Measurements from ENCODE around the gene EIF3I. TPM values are rescaled to one million over a fixed set of nuclear protein-coding genes. Genes with fewer than 3 reads are reported as not detected.

Gene EIF3I
- polyA plus RNA-seq, 2 donors, result 134 to 189 TPM

DNA sequence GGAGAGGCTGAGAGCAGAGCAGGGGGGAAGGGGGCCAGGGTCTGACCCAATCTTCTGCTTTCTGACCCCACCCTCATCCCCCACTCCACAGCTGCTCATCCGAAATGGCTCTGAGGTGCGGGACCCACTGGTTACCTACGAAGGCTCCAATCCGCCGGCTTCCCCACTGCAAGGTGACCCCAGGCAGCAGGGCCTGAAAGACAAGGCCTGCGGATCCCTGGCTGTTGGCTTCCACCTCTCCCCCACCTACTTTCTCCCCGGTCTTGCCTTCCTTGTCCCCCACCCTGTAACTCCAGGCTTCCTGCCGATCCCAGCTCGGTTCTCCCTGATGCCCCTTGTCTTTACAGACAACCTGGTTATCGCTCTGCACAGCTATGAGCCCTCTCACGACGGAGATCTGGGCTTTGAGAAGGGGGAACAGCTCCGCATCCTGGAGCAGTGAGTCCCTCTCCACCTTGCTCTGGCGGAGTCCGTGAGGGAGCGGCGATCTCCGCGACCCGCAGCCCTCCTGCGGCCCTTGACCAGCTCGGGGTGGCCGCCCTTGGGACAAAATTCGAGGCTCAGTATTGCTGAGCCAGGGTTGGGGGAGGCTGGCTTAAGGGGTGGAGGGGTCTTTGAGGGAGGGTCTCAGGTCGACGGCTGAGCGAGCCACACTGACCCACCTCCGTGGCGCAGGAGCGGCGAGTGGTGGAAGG, 52.6 kb downstream of the EIF3I start:
- H3K27me3 ChIP-seq (ENCODE audit: control insufficient read depth in 1 of 2, insufficient read depth in 2 of 2, low read length in 2 of 2), result no peaks in the 10 kb centered on the region
- no peaks in the 10 kb centered on the region for H3K9me3 ChIP-seq (ENCODE audit: control insufficient read depth in 2 of 2, insufficient read depth in 1 of 2, low read depth in 1 of 2, low read length in 1 of 2)
- H3K4me1 ChIP-seq (ENCODE audit: control insufficient read depth in 2 of 2, insufficient read depth in 2 of 2, low read length in 1 of 2), result peaks cover 0 to 6% of the 10 kb centered on the region in 2 donors
- no peak overlapping the region for H3K27ac ChIP-seq (ENCODE audit: low read depth in 2 of 2, low read length in 1 of 2)
- WGBS, 2 donors, result 84 to 85% methylated on average over 30 to 31 of the region's 31 CpGs
- no peaks in the 10 kb centered on the region for H3K36me3 ChIP-seq (ENCODE audit: control insufficient read depth in 2 of 2, insufficient read depth in 2 of 2, low read length in 1 of 2)
- H3K4me3 ChIP-seq (ENCODE audit: low read depth in 1 of 2, low read length in 2 of 2), result no peak overlapping the region

DNA sequence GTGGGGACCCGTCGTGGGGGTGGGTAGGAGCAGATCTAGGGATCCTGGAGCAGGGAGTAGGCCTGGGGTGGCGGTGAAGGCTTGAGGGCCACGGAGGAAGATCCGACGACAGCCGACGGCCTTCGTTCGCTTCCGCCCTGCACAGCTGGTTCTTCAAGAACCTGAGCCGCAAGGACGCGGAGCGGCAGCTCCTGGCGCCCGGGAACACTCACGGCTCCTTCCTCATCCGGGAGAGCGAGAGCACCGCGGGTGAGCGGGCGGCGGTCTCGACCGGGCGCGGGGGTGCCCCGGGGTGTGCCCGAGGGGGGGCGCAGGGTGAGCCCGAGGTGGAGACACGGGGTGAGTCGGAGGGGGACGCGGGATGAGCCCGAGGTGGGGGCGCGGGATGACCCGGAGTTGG, 53.2 kb downstream of the EIF3I start:
- Histone ChIP-seq H3K4me3 (ENCODE audit: low read depth in 1 of 2, low read length in 2 of 2) (peak overlapping the region in 1 of 2 donors; percentile 12), H3K36me3 (ENCODE audit: control insufficient read depth in 2 of 2, insufficient read depth in 2 of 2, low read length in 1 of 2) (no peaks in the 10 kb centered on the region), H3K27me3 (ENCODE audit: control insufficient read depth in 1 of 2, insufficient read depth in 2 of 2, low read length in 2 of 2) (no peaks in the 10 kb centered on the region), H3K9me3 (ENCODE audit: control insufficient read depth in 2 of 2, insufficient read depth in 1 of 2, low read depth in 1 of 2, low read length in 1 of 2) (no peaks in the 10 kb centered on the region), H3K4me1 (ENCODE audit: control insufficient read depth in 2 of 2, insufficient read depth in 2 of 2, low read length in 1 of 2) (peaks cover 0 to 6% of the 10 kb centered on the region in 2 donors), H3K27ac (ENCODE audit: low read depth in 2 of 2, low read length in 1 of 2) (no peak overlapping the region)
- 21 to 31% methylated on average over 36 to 41 of the region's 41 CpGs for WGBS, 2 donors

DNA sequence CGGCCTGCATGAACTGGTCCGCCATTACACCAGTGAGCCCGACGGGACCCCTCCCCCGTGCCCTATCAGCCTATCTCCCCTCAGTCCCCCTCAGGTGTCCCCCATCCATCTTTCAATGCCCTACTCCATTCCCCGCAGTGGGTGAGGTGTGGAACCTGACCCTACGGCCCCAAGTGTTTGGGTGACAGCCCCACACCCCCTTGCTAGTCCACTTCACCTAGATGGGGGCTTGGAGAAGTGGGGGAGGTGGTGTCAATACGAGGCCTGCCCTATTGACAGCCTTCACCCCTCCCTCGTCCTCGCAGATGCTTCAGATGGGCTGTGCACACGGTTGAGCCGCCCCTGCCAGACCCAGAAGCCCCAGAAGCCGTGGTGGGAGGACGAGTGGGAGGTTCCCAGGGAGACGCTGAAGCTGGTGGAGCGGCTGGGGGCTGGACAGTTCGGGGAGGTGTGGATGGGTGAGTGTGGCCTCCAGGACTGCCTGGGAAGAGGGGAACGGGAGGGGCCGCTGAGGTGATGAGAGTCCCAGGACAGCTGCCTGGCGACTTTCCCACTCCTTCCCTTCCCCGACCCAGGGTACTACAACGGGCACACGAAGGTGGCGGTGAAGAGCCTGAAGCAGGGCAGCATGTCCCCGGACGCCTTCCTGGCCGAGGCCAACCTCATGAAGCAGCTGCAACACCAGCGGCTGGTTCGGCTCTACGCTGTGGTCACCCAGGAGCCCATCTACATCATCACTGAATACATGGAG, 54.0 kb downstream of the EIF3I start:
- H3K4me1 ChIP-seq (ENCODE audit: control insufficient read depth in 2 of 2, insufficient read depth in 2 of 2, low read length in 1 of 2), result peaks cover 0 to 6% of the 10 kb centered on the region in 2 donors
- H3K27ac ChIP-seq (ENCODE audit: low read depth in 2 of 2, low read length in 1 of 2), result no peak overlapping the region
- no peaks in the 10 kb centered on the region for H3K9me3 ChIP-seq (ENCODE audit: control insufficient read depth in 2 of 2, insufficient read depth in 1 of 2, low read depth in 1 of 2, low read length in 1 of 2)
- no peaks in the 10 kb centered on the region for H3K36me3 ChIP-seq (ENCODE audit: control insufficient read depth in 2 of 2, insufficient read depth in 2 of 2, low read length in 1 of 2)
- no peaks in the 10 kb centered on the region for H3K27me3 ChIP-seq (ENCODE audit: control insufficient read depth in 1 of 2, insufficient read depth in 2 of 2, low read length in 2 of 2)
- no peak overlapping the region for H3K4me3 ChIP-seq (ENCODE audit: low read depth in 1 of 2, low read length in 2 of 2)
- 83 to 85% methylated on average over 30 of the region's 30 CpGs for WGBS, 2 donors

Other genes with a start within 250 kb of the EIF3I start
- 10 to 100 TPM; 55.1 to 63.4 TPM for gene KHDRBS1, start 208.5 kb upstream of the EIF3I start, polyA plus RNA-seq
- 1 to 10 TPM; 6.8 to 9.5 TPM for gene TMEM39B, start 149.5 kb upstream of the EIF3I start, polyA plus RNA-seq
- 1 to 10 TPM; 6.9 to 9.9 TPM for gene KPNA6, start 114.4 kb upstream of the EIF3I start, polyA plus RNA-seq
- 10 to 100 TPM; 10.2 to 13.5 TPM for gene TXLNA, start 42.7 kb upstream of the EIF3I start, polyA plus RNA-seq
- 1 to 10 TPM; 2.7 to 2.9 TPM for gene CCDC28B, start 21.8 kb upstream of the EIF3I start, polyA plus RNA-seq
- 1 to 10 TPM; 1.5 to 1.6 TPM for gene IQCC, start 16.7 kb upstream of the EIF3I start, polyA plus RNA-seq
- gene DCDC2B, start 13.3 kb upstream of the EIF3I start, polyA plus RNA-seq, result under 1 TPM in 1 of 2 donors, not detected in 1; 0.06 TPM
- 10 to 100 TPM; 10.4 to 15.6 TPM for gene TMEM234, start 54 bp upstream of the EIF3I start, polyA plus RNA-seq
- 1 to 10 TPM; 1.8 to 2.0 TPM for gene FAM167B, start 24.8 kb downstream of the EIF3I start, polyA plus RNA-seq
- 1 to 10 TPM; 2.3 to 2.4 TPM for gene LCK, start 28.9 kb downstream of the EIF3I start, polyA plus RNA-seq
- 10 to 100 TPM; 43.8 to 90.3 TPM for gene HDAC1, start 69.7 kb downstream of the EIF3I start, polyA plus RNA-seq
- 1 to 10 TPM; 3.6 to 6.0 TPM for gene MARCKSL1, start 113.8 kb downstream of the EIF3I start, polyA plus RNA-seq
- gene FAM229A, start 140.1 kb downstream of the EIF3I start, polyA plus RNA-seq, result 1 to 10 TPM; 2.9 to 5.9 TPM
- gene TSSK3, start 140.1 kb downstream of the EIF3I start, polyA plus RNA-seq, result under 1 TPM; 0.15 to 0.53 TPM
- gene BSDC1, start 172.0 kb downstream of the EIF3I start, polyA plus RNA-seq, result 10 to 100 TPM; 24.1 to 26.9 TPM
- not detected for gene ZBTB8B, start 242.7 kb downstream of the EIF3I start, polyA plus RNA-seq

All from esophagus (tissue), 2 donors.